Colonic mucosa (tissue), 4 donors: ENCODE data around the gene PSG5. TPM values are rescaled to one million over a fixed set of nuclear protein-coding genes. Genes with fewer than 3 reads are reported as not detected.
"Not testable (repeated sequence)": the region's sequence is repeated elsewhere in the genome, so short reads cannot be mapped to it uniquely, and the experiment has no call there.

Source experiments
- DNase-seq: peaks from one replicate; pipeline ENCODE4 v3.0.0-alpha.2; 2020
- H3K27ac ChIP-seq: fragments of 200-600 bp; one replicate; pipeline ENCODE4 v1.8.0; 2021
- H3K27me3 ChIP-seq: fragments of 200-600 bp; one replicate; pipeline ENCODE4 v1.8.0; 2021
- H3K36me3 ChIP-seq: fragments of 200-600 bp; one replicate; pipeline ENCODE4 v1.8.0; 2021
- H3K4me1 ChIP-seq: fragments of 200-600 bp; one replicate; pipeline ENCODE4 v1.8.0; 2021; ENCODE audit warnings: mild to moderate bottlenecking
- H3K4me3 ChIP-seq: fragments of 200-600 bp; one replicate; pipeline ENCODE4 v1.8.0; 2021
- H3K9ac ChIP-seq, 2 donors: one replicate each; pipeline ENCODE4 v1.7.0; 2013; ENCODE audit warnings: control low read depth in 2 of 2, low read depth in 2 of 2, low read length in 2 of 2
- H3K9me3 ChIP-seq: fragments of 200-600 bp; one replicate; pipeline ENCODE4 v1.8.0; 2021
- intact Hi-C: fragments of 100-400 bp; cut with DNase I; formaldehyde crosslinking; loops from one replicate; pipeline ENCODE4 v1.14.1; 2022
- total RNA-seq, 2 donors: library from RNA; stranded (reverse); fragmentation: NEBNext Ultra II Directional in 1 of 2; extraction: Animal tissue kit (Norgen Biotek cat#: 25700) in 1 of 2; gene quantifications; one replicate each; pipeline ENCODE4 v1.2.1, GENCODE V29; 2021
- TF ChIP-seq, protein P1 (sequence below): fragments of 200-600 bp; IDR thresholded peaks from one replicate; pipeline ENCODE4 v1.8.0; 2022; ENCODE audit warnings: antibody characterized with exemption, mild to moderate bottlenecking
- donor health status: healthy.
- donor health status: DM: no; HTN: no; CAD: no.
- donor health status: DM: no; HTN: no; CAD: no.

PSG5 gene
- total RNA-seq, 2 donors from 2014 or later = not detected

DNA sequence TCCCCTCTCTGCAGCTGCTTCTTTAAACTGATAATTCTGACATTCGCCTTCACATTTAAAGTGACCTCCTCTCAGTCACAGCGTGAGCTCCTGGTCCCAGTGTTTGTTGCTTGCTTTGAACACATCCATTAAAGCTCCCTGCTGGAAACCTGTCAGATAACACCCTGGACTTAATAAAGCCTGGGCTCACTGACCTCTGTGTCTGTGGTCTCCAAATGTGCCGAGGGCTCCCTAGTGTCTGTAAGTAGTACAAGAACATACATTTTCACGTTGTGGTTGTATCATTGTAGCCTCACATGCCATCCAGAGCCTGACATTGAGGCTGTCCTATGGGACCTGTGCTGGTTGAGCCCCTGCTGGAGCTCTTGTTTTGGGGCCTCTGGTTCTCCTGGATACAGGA lies 21.7 kb upstream of the PSG5 start:
- DNase-seq = no peak
- Histone ChIP-seq H3K27ac (no peak overlapping the region), H3K4me1 (no peaks in the 10 kb centered on the region), H3K9me3 (no peaks in the 10 kb centered on the region), H3K4me3 (no peak overlapping the region), H3K27me3 (no peaks in the 10 kb centered on the region), H3K36me3 (no peaks in the 10 kb centered on the region), H3K9ac (no peak overlapping the region)
- TF ChIP-seq, protein P1, sequence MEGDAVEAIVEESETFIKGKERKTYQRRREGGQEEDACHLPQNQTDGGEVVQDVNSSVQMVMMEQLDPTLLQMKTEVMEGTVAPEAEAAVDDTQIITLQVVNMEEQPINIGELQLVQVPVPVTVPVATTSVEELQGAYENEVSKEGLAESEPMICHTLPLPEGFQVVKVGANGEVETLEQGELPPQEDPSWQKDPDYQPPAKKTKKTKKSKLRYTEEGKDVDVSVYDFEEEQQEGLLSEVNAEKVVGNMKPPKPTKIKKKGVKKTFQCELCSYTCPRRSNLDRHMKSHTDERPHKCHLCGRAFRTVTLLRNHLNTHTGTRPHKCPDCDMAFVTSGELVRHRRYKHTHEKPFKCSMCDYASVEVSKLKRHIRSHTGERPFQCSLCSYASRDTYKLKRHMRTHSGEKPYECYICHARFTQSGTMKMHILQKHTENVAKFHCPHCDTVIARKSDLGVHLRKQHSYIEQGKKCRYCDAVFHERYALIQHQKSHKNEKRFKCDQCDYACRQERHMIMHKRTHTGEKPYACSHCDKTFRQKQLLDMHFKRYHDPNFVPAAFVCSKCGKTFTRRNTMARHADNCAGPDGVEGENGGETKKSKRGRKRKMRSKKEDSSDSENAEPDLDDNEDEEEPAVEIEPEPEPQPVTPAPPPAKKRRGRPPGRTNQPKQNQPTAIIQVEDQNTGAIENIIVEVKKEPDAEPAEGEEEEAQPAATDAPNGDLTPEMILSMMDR = no peak
- intact Hi-C loops = no loop called here

DNA sequence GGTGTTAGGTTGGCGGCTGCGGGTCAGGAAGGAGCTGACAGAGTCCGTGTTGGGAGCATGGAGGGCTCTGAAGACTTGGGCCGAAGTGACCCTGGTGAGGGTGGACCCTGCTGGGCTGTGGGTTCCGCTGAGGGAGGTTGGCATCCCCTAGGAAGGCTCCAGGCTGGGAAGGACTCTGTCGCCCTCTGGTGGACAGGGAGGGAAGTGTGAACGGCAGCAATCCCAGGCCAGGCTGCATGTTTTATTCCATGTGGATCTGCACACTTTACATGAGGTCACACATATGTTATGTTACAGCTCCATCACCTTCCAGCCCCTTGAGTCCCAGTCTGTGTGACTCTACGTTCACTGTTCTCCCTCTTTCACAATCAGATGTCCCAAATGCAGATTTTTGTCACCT lies 20.8 kb upstream of the PSG5 start:
- H3K36me3 ChIP-seq, H3K9ac ChIP-seq, H3K4me1 ChIP-seq, H3K4me3 ChIP-seq, H3K9me3 ChIP-seq, intact Hi-C loops, DNase-seq, H3K27me3 ChIP-seq, H3K27ac ChIP-seq: not testable (repeated sequence)

DNA sequence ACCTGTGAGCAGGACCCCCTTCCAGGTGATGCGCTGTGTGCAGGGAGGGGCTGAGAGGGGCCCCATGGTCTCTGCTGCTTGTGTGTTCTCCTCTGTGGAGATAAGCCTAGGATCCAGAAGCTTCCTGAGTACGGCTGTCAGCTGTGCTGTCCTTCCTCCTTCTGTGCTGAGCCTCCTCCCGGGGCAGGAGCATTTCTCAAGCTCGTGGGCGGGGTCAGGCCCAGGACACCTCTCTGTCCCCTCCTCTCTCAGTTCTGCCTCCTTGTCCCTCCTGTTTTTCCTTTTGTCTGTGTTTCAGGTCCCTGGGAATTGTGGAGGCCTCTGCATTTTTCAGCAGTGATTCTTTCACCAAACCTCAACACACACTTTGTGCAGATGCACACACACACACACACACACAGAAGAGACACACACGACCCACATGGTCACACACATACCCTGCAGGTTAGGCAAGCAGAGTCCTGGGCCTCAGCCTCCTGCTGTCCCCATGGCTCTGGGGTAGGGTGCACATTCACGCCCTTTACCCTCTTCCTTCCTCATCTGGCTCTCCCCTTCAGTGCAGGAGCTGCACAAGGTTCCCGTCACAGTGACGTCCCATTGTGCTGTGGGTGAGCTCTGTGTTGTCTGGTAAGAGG lies 19.3 kb upstream of the PSG5 start, which contains the start of gene PSG4:
Gene PSG4, minus strand, starts transcription at position 168 of the 635 bp plus-strand sequence. Its CDS starts 102 bp downstream, at position 66.
- DNase-seq, H3K9ac ChIP-seq, H3K36me3 ChIP-seq, intact Hi-C loops, H3K4me1 ChIP-seq, H3K9me3 ChIP-seq, H3K4me3 ChIP-seq, H3K27ac ChIP-seq, H3K27me3 ChIP-seq: not testable (repeated sequence)

GRCh38 chr19:43203611-43204010 lies 17.3 kb upstream of the PSG5 start:
- H3K4me3 ChIP-seq, intact Hi-C loops, H3K9me3 ChIP-seq, H3K36me3 ChIP-seq, H3K9ac ChIP-seq, H3K27ac ChIP-seq, DNase-seq, H3K4me1 ChIP-seq, H3K27me3 ChIP-seq: not testable (repeated sequence)

DNA sequence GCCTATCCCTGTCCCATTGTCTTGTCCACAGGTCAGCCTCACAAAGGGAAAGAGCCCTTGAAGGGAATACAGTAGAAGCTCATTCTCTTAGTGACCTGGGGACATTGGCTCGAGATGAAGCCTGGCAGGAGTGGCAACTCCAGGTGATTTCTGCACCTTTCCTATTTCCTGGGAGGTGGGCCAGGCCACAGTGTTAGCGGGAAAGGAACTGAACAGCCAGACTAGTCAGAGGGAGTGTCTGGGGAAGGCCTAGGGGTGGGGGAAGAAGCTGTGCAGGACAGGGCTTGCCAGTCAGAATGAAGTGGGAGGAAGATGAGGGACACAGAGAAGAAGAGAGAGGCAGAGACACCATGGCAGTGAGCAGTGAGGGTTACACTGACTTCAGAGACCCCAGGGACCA lies 15.6 kb upstream of the PSG5 start:
- H3K36me3 ChIP-seq, DNase-seq, H3K4me3 ChIP-seq, H3K27ac ChIP-seq, H3K27me3 ChIP-seq, intact Hi-C loops, H3K9me3 ChIP-seq, H3K9ac ChIP-seq, H3K4me1 ChIP-seq: not testable (repeated sequence)

GRCh38 chr19:43201337-43201801 lies 15.0 kb upstream of the PSG5 start:
- H3K27me3 ChIP-seq, DNase-seq, H3K27ac ChIP-seq, H3K9me3 ChIP-seq, H3K36me3 ChIP-seq, H3K4me1 ChIP-seq, intact Hi-C loops, H3K4me3 ChIP-seq, H3K9ac ChIP-seq: not testable (repeated sequence)

DNA sequence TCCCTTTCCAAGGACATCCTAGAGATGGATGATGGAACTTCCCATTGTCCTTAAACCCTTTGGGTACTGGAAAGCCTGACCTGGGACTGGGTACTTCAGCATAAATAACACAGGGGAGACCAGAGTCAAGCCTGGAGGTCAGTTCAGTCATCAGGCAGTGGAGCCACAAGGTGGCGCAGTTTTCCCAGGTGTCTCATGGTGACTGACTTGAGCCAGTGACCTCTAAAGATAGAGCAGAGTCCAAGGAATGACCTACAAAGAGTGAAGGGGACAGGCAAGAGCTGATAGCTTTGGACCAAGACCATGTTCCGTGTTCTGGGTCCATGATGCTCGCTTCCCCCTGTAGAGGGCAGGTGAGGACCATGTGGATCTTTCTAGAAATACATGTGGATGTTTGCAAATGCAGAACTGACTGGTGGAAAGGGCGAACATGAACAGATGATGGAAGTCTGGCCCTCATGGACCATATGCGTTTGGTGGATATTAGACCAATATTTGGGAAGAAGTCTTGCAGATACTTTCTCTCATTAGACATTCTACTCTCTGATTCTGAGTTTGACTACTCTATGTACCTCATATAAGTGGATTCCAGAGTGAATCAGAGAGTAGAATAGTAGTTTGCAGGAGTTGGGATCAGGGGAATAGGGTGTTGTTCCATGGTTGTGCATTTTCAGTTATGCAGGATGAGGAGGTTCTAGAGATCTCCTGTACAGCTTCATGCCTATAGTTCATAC lies 12.5 kb upstream of the PSG5 start:
- H3K9ac ChIP-seq, H3K4me1 ChIP-seq, H3K9me3 ChIP-seq, intact Hi-C loops, H3K36me3 ChIP-seq, H3K27me3 ChIP-seq, H3K27ac ChIP-seq, H3K4me3 ChIP-seq: not testable (repeated sequence)
- peak; percentile 35 for DNase-seq

- H3K27ac ChIP-seq, H3K36me3 ChIP-seq, H3K27me3 ChIP-seq, H3K9ac ChIP-seq, H3K4me3 ChIP-seq, intact Hi-C loops, H3K9me3 ChIP-seq, DNase-seq, H3K4me1 ChIP-seq: not testable (repeated sequence)
These were observed 11.5 kb upstream of the PSG5 start for GRCh38 chr19:43197666-43198397.

DNA sequence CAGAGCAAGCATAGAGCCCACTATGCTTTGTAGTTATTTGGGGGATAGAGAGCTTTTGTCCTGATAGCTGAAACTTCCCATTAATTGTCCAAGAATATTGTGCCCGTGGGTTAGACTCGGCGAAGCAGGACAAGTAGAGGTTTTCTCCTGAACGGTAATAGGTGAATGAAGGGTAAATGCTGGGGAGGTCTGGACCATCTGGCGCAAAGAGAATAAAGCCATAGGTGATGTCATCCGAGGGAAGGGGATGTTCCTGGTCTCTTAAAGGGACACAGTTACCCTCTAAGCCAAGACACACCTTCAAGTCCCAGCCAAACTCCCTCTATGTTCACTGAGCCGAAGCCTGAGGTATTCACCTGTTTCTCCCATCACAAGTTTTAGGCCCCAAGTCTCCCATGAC lies 8.1 kb upstream of the PSG5 start:
- H3K9ac ChIP-seq, H3K4me1 ChIP-seq, H3K27ac ChIP-seq, H3K36me3 ChIP-seq, H3K4me3 ChIP-seq, DNase-seq, H3K9me3 ChIP-seq, H3K27me3 ChIP-seq, intact Hi-C loops: not testable (repeated sequence)

- H3K9me3 ChIP-seq, H3K36me3 ChIP-seq, H3K4me3 ChIP-seq, H3K27me3 ChIP-seq, H3K9ac ChIP-seq, H3K4me1 ChIP-seq, DNase-seq, H3K27ac ChIP-seq, intact Hi-C loops: not testable (repeated sequence)
These were observed 6.2 kb upstream of the PSG5 start for GRCh38 chr19:43192381-43193155.

DNA sequence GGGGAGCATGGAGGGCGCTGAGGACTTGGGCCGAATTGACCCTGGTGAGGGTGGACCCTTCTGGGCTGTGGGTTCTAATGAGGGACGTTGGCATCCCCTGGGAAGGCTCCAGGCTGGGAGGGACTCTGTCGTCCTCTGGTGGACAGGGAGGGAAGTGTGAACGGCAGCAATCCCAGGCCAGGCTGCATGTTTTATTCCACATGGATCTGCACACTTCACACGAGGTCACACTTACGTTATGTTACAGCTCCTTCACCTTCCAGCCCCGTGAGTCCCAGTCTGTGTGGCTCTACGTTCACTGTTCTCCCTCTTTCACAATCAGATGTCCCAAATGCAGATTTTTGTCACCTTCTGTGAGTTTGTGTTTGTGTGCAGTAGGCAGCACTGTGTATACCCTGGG lies 1.8 kb upstream of the PSG5 start:
- DNase-seq, H3K36me3 ChIP-seq, H3K4me1 ChIP-seq, H3K27me3 ChIP-seq, H3K9me3 ChIP-seq, H3K9ac ChIP-seq, intact Hi-C loops, H3K27ac ChIP-seq, H3K4me3 ChIP-seq: not testable (repeated sequence)
